Trophoblast cell (in vitro differentiated cells and primary cell): Measurements from ENCODE around the gene PDGFD.

Source experiments
- DNase-seq, 2 donors: peaks; one replicate each; pipeline ENCODE4 v3.0.0-alpha.2; 2016
- H2AFZ ChIP-seq: 2 replicates; pipeline ENCODE4 v1.6.1; 2013; ENCODE audit warnings: low read length, moderate library complexity, mild to moderate bottlenecking; ENCODE audit not compliant: insufficient read depth, poor library complexity
- H2AK5ac ChIP-seq: 2 replicates; pipeline ENCODE4 v1.6.1; 2013; ENCODE audit warnings: mild to moderate bottlenecking, low read length
- H2BK120ac ChIP-seq: 2 replicates; pipeline ENCODE4 v1.6.1; 2013; ENCODE audit warnings: low read length, mild to moderate bottlenecking, moderate library complexity; ENCODE audit not compliant: insufficient read depth, poor library complexity
- H2BK12ac ChIP-seq: 2 replicates; pipeline ENCODE4 v1.6.1; 2013; ENCODE audit warnings: mild to moderate bottlenecking, low read length, moderate library complexity
- H2BK5ac ChIP-seq: 2 replicates; pipeline ENCODE4 v1.6.1; 2013; ENCODE audit warnings: low read length, low read depth, moderate library complexity, mild to moderate bottlenecking; ENCODE audit not compliant: poor library complexity
- H3K14ac ChIP-seq: 2 replicates; pipeline ENCODE4 v1.6.1; 2013; ENCODE audit warnings: mild to moderate bottlenecking, low read length
- H3K18ac ChIP-seq: 2 replicates; pipeline ENCODE4 v1.6.1; 2013; ENCODE audit warnings: mild to moderate bottlenecking, low read length
- H3K23ac ChIP-seq: 2 replicates; pipeline ENCODE4 v1.6.1; 2013; ENCODE audit warnings: low read length
- H3K27ac ChIP-seq: 2 replicates; pipeline ENCODE4 v1.5.1; 2013; ENCODE audit warnings: low read depth, mild to moderate bottlenecking, inconsistent platforms, low read length, moderate library complexity
- H3K27me3 ChIP-seq: 2 replicates; pipeline ENCODE4 v1.6.1; 2013; ENCODE audit warnings: inconsistent platforms, mild to moderate bottlenecking, low read length, moderate library complexity; ENCODE audit not compliant: insufficient read depth
- H3K36me3 ChIP-seq, 2 experiments: 1 replicate in 1 of 2; 2 replicates in 1 of 2; pipeline ENCODE4 v1.6.1; 2013; ENCODE audit warnings: low read length in 2 of 2, mild to moderate bottlenecking in 2 of 2, moderate library complexity in 1 of 2; ENCODE audit not compliant: insufficient read depth in 2 of 2, control insufficient read depth in 1 of 2
- H3K4ac ChIP-seq: 2 replicates; pipeline ENCODE4 v1.6.1; 2013; ENCODE audit warnings: low read depth, mild to moderate bottlenecking, low read length, moderate library complexity
- H3K4me1 ChIP-seq, 2 experiments: 1 replicate in 1 of 2; 2 replicates in 1 of 2; pipeline ENCODE4 v1.6.1; 2013; ENCODE audit warnings: low read length in 2 of 2, mild to moderate bottlenecking in 2 of 2, moderate library complexity in 1 of 2; ENCODE audit not compliant: insufficient read depth in 2 of 2, control insufficient read depth in 1 of 2
- H3K4me2 ChIP-seq: 2 replicates; pipeline ENCODE4 v1.6.1; 2013; ENCODE audit warnings: inconsistent platforms, mild to moderate bottlenecking, low read length, moderate library complexity
- H3K4me3 ChIP-seq: 2 replicates; pipeline ENCODE4 v1.5.1; 2013; ENCODE audit warnings: mild to moderate bottlenecking, low read depth, low read length, inconsistent platforms
- H3K79me1 ChIP-seq: one replicate; pipeline ENCODE4 v1.6.1; 2013; ENCODE audit warnings: low read length
- H3K79me2 ChIP-seq: 2 replicates; pipeline ENCODE4 v1.6.1; 2013; ENCODE audit warnings: low read length, mild to moderate bottlenecking; ENCODE audit not compliant: control insufficient read depth, insufficient read depth, poor library complexity
- H3K9ac ChIP-seq: 2 replicates; pipeline ENCODE4 v1.6.1; 2013; ENCODE audit warnings: mild to moderate bottlenecking, low read length
- H3K9me3 ChIP-seq: 2 replicates; pipeline ENCODE4 v1.6.1; 2013; ENCODE audit warnings: low read depth, mild to moderate bottlenecking, control low read depth, inconsistent platforms, low read length; ENCODE audit not compliant: insufficient read depth
- H4K12ac ChIP-seq: 2 replicates; pipeline ENCODE4 v1.6.1; 2013; ENCODE audit warnings: low read depth, mild to moderate bottlenecking, low read length, moderate library complexity
- H4K8ac ChIP-seq: 2 replicates; pipeline ENCODE4 v1.6.1; 2013; ENCODE audit warnings: low read depth, mild to moderate bottlenecking, low read length, moderate library complexity
- H4K91ac ChIP-seq: one replicate; pipeline ENCODE4 v1.6.1; 2013; ENCODE audit warnings: low read depth, mild to moderate bottlenecking, low read length, moderate library complexity
- WGBS: extraction: QIAGEN DNeasy Blood & Tissue Kit; methylation state at CpG from one replicate; pipeline ENCODE4 v1.1.7; 2013; ENCODE audit warnings: missing lambda C conversion rate; ENCODE audit not compliant: insufficient read length, insufficient coverage; ENCODE audit errors: extremely low coverage; 5-methylcytosine and 5-hydroxymethylcytosine counted together

PDGFD gene

GRCh38 chr11:103907136-103907535, 256.8 kb downstream of the PDGFD start:
- no peaks in the 10 kb centered on the region for H3K27me3 ChIP-seq
- H4K8ac ChIP-seq = no peak overlapping the region
- no peak overlapping the region for H4K91ac ChIP-seq
- H3K27ac ChIP-seq = no peak overlapping the region
- no peak overlapping the region for H3K4me2 ChIP-seq
- no peaks in the 10 kb centered on the region for H3K4me1 ChIP-seq
- no peak for DNase-seq
- no peak overlapping the region for H2BK5ac ChIP-seq
- WGBS = no CpG with 5 or more reads among the region's 4 CpGs
- H2BK12ac ChIP-seq = no peak overlapping the region
- no peaks in the 10 kb centered on the region for H3K9me3 ChIP-seq
- H3K9ac ChIP-seq = no peak overlapping the region
- H3K18ac ChIP-seq = no peak overlapping the region
- no peak overlapping the region for H2AK5ac ChIP-seq
- no peak overlapping the region for H3K4me3 ChIP-seq
- H2AFZ ChIP-seq = no peak overlapping the region
- H3K14ac ChIP-seq = no peak overlapping the region
- H3K36me3 ChIP-seq = no peaks in the 10 kb centered on the region
- no peak overlapping the region for H3K23ac ChIP-seq
- no peak overlapping the region for H2BK120ac ChIP-seq
- no peak overlapping the region for H4K12ac ChIP-seq
- H3K79me1 ChIP-seq = peaks cover 1% of the 10 kb centered on the region
- H3K79me2 ChIP-seq = no peaks in the 10 kb centered on the region
- H3K4ac ChIP-seq = no peak overlapping the region

GRCh38 chr11:103906291-103906867, 257.6 kb downstream of the PDGFD start:
- H4K8ac ChIP-seq = no peak overlapping the region
- H2AK5ac ChIP-seq = no peak overlapping the region
- H3K4me3 ChIP-seq = no peak overlapping the region
- WGBS = no CpG with 5 or more reads among the region's 1 CpG
- H3K79me1 ChIP-seq = peaks cover 1% of the 10 kb centered on the region
- no peak overlapping the region for H3K4ac ChIP-seq
- H3K18ac ChIP-seq = no peak overlapping the region
- H3K14ac ChIP-seq = no peak overlapping the region
- H3K23ac ChIP-seq = no peak overlapping the region
- no peak for DNase-seq
- H2BK5ac ChIP-seq = no peak overlapping the region
- H3K4me1 ChIP-seq = no peaks in the 10 kb centered on the region
- no peaks in the 10 kb centered on the region for H3K27me3 ChIP-seq
- H3K27ac ChIP-seq = no peak overlapping the region
- H2BK12ac ChIP-seq = no peak overlapping the region
- H2AFZ ChIP-seq = no peak overlapping the region
- no peaks in the 10 kb centered on the region for H3K36me3 ChIP-seq
- no peak overlapping the region for H3K4me2 ChIP-seq
- H3K9ac ChIP-seq = no peak overlapping the region
- H3K79me2 ChIP-seq = no peaks in the 10 kb centered on the region
- H3K9me3 ChIP-seq = no peaks in the 10 kb centered on the region
- H2BK120ac ChIP-seq = no peak overlapping the region
- H4K91ac ChIP-seq = no peak overlapping the region
- H4K12ac ChIP-seq = no peak overlapping the region

- Histone ChIP-seq H3K9ac (no peak overlapping the region), H3K79me1 (no peaks in the 10 kb centered on the region), H3K4me3 (no peak overlapping the region), H3K79me2 (no peaks in the 10 kb centered on the region), H2BK120ac (no peak overlapping the region), H3K36me3 (no peaks in the 10 kb centered on the region), H3K27me3 (no peaks in the 10 kb centered on the region), H3K27ac (no peak overlapping the region), H2BK12ac (no peak overlapping the region), H3K14ac (no peak overlapping the region), H3K9me3 (no peaks in the 10 kb centered on the region), H3K23ac (no peak overlapping the region), H4K8ac (no peak overlapping the region), H4K91ac (no peak overlapping the region), H3K18ac (no peak overlapping the region), H2AK5ac (no peak overlapping the region), H3K4me2 (no peak overlapping the region), H4K12ac (no peak overlapping the region), H3K4me1 (no peaks in the 10 kb centered on the region), H3K4ac (no peak overlapping the region), H2AFZ (no peak overlapping the region), H2BK5ac (no peak overlapping the region)
- no CpG with 5 or more reads among the region's 3 CpGs for WGBS
- DNase-seq = no peak
Measured at GRCh38 chr11:103904324-103904667, 259.7 kb downstream of the PDGFD start.

GRCh38 chr11:103903621-103904323, 260.2 kb downstream of the PDGFD start:
- H2BK5ac ChIP-seq = no peak overlapping the region
- no peak overlapping the region for H3K18ac ChIP-seq
- H3K23ac ChIP-seq = no peak overlapping the region
- no peak overlapping the region for H4K8ac ChIP-seq
- no peak overlapping the region for H3K27ac ChIP-seq
- no peak overlapping the region for H4K91ac ChIP-seq
- no peak overlapping the region for H3K4me3 ChIP-seq
- H2BK12ac ChIP-seq = no peak overlapping the region
- DNase-seq = no peak
- no peak overlapping the region for H3K4ac ChIP-seq
- H3K9ac ChIP-seq = no peak overlapping the region
- H3K4me1 ChIP-seq = no peaks in the 10 kb centered on the region
- no peak overlapping the region for H2AK5ac ChIP-seq
- no peaks in the 10 kb centered on the region for H3K36me3 ChIP-seq
- no peaks in the 10 kb centered on the region for H3K79me2 ChIP-seq
- no CpG with 5 or more reads among the region's 2 CpGs for WGBS
- no peaks in the 10 kb centered on the region for H3K27me3 ChIP-seq
- no peak overlapping the region for H4K12ac ChIP-seq
- H2AFZ ChIP-seq = no peak overlapping the region
- no peak overlapping the region for H3K14ac ChIP-seq
- H3K79me1 ChIP-seq = no peaks in the 10 kb centered on the region
- no peak overlapping the region for H3K4me2 ChIP-seq
- H2BK120ac ChIP-seq = no peak overlapping the region
- H3K9me3 ChIP-seq = no peaks in the 10 kb centered on the region
